ENCODE results near the gene UTP15.
A peak's percentile ranks its signal among the peaks of the same experiment; 100 is the strongest.

The UTP15 gene

DNA sequence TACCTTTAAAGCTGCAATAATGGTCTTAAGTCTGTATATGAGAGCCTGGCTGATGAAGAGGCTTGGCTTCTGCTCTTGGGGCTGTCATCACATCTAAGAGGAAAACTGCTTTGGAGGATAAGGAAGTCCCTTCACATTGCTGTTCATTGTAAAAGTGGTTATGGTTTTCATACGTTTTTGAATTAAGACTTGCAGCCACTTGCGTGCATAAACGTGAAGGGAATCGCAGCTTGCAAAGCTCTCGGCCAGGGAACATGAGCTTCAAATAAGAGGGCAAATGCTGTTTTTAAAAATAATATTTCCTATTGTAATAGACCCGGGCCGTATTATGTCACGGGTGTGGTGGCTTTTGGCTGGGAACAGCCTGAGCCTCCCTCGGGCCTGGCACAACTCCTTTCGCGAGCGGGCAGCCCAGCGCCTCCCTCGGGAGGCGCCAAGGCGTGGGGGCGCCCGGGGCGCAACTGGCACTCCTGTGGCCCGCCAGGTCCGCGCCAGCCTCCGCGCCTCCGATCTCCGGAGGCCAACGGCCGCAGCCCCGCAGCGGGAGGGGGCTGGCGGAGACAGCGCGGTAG, 59.9 kb downstream of the UTP15 start:
- no peak for DNase-seq

DNA sequence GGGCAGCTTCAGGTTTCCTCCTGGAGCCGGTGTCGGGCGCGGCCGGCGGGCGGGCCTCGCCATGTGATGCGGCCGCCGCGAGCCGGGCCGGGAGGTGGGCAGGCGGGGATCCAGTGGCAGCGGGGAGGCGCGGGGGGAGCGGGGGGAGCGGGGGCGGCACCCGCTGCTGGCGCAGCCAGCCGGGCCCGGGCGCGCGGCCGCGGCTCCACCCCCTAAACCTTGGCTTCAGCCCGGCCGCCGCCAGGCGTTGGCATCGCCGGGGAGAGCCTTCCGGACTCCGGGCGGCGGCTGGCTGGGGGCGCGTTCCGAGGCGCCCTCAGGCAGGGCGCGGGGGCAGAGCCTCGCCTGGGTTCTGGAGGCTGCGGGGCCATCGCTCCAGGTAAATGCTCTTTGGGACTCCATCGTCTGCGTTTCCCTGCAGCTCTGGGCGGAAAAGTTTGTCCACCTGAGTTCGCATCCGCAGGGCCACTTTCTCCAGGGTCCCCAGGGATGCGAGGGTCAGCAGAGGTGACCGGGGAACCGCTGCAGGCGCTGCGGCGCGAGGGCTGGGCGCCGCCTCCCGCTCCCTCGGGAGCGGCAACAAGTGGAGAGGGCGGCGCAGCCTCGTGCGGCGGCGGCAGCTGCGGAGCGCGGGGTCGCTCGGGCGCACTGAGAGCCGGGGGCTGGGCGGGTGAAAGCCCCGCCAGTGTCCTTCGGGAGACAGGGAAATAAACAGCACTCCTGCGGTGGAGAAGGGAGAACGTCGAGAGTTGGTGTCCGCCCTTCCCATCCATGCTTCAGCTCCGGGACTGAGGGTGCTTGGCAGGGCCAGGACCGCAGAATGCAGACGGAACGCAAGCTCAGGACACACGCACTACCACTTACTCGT, 60.6 kb downstream of the UTP15 start, which contains the start of gene ARHGEF28:
Gene ARHGEF28 (plus strand): TSS at position 253 of the 868 bp plus-strand sequence. CDS start 58,656 bp downstream, outside the sequence.
- peak; percentile 35 for DNase-seq

DNA sequence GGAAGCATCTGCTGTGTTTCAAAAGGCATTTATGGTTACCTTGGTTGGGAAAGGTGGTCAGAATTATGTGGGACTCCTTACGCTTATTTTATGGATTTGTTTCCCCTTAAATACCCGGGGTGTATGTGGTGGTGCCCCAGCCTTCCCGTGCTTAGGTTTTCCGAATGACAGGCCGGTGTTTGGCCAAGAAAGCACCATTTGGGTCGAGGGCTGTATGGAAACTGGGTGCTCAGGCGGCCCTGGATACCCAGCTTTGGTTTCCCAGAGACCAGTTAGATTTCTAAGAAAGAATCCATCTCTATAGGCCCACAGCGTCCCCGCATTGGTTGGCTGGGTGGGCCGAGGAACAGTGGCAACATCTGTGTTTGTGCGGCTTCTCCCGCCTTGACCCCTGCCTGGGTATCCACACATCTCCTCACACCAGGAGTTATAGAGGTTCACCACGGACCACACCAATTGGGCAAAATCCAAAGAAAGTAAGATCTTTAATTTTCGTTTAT, 61.3 kb downstream of the UTP15 start:
- no peak for DNase-seq

DNA sequence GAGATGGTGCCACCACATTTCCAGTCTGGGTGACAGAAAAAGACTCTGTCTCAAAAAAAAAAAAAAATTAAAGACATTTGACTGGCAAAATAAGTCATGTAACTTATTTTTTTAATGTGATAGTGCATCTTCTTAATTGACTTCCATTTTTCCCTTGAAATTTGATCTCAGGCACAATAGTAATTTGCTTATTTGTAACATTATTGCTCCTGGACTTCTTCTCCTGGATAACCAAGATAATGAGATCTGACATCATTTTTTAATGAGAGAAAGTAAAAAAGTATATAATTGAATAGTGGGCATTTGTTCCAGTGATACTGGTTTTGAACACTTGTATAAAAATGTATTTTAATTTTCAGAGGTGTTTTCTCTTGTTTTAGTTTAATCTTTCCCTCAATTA, 63.9 kb downstream of the UTP15 start:
- no peak for DNase-seq

DNA sequence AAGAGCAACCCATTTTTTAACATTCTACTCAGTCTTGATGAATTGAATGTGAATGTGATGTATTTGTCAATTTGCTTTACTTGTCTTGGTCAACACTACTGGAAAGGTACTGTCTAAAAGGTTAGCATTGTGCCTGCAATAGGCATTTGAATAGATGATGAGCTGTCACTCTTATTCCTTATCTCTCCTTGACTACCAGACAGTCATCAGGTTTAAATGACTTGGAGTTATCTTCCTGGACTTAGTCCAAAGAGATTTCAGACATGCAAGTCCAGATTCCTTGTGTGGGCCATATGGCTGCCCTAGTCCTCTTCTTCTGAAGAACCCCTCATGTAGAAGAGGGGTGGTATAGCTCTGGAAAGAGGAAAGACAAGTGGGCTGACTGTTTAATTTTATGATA, 65.2 kb downstream of the UTP15 start:
- no peak for DNase-seq

DNA sequence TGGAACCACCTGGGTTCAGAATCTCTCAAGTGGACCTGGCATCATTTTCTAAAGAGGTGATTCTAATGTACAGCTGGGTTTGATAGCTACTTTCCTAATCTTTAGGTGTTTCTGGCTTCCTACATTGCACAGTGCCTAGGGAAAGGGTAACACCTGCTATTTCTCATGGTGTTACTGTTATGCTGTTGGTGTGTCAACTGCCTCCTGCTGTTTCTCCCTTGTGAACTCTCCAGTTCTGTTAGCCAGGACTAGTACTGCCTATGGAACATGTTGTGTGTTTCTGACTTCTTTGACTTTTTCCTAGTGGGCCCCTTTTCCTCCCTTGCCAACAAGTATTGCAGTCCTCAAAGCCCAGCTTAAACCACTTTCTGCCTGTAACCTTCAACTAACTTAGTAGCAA, 66.0 kb downstream of the UTP15 start:
- no peak for DNase-seq
